ENCODE data around the gene GRHL3.

DNA sequence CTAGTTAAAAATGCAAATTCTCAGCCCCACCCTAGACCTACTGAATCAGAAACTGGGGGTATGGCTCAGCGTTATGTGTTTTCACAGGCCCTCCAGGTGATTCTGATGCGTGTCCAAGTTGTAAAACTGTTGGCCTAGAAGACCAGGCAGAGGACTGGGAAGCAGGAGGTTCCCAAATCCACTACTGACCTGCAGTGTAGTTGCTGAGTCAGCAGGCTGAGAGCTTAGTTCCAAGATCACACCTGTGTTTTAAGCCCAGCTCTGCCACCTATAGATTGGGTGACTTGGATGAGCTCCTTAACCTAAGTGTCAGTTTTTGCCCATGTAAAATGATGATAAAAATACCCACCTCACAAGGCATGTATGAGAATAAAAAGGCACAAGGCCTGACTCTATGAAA is 4.1 kb downstream of the GRHL3 start:
- TF ChIP-seq, protein P1, sequence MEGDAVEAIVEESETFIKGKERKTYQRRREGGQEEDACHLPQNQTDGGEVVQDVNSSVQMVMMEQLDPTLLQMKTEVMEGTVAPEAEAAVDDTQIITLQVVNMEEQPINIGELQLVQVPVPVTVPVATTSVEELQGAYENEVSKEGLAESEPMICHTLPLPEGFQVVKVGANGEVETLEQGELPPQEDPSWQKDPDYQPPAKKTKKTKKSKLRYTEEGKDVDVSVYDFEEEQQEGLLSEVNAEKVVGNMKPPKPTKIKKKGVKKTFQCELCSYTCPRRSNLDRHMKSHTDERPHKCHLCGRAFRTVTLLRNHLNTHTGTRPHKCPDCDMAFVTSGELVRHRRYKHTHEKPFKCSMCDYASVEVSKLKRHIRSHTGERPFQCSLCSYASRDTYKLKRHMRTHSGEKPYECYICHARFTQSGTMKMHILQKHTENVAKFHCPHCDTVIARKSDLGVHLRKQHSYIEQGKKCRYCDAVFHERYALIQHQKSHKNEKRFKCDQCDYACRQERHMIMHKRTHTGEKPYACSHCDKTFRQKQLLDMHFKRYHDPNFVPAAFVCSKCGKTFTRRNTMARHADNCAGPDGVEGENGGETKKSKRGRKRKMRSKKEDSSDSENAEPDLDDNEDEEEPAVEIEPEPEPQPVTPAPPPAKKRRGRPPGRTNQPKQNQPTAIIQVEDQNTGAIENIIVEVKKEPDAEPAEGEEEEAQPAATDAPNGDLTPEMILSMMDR (IDR thresholded peaks at IDR 0.05): no peak
- TF ChIP-seq POLR2A (IDR thresholded peaks at IDR 0.05) (no peak), EP300 (IDR thresholded peaks at IDR 0.05) (no peak)

All from tibial nerve (tissue), 4 donors.